ENCODE results near the gene GFPT2. TPM values are rescaled to one million over a fixed set of nuclear protein-coding genes. Genes with fewer than 3 reads are reported as not detected.

The GFPT2 gene
- total RNA-seq, 2 donors from 2014 or later = 3.9 to 17.5 TPM

DNA sequence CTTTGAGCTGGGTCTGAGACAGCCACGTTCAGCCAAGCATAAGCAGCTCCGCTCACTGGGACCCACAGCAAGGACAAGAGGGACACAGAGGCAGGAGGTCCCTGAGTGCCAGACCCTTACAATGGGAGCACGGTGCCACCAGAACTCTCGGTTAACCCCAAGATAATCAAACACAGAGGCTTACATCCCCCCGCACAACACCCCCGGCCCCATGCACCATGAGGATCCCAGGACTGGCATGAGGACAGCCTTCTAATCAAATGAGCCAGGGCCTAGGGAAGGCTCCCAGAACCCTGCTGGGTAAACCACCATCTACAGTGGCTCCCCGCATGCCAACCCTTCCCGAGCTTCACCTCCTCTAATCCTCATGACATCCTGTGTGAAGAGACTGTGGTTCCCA lies 7.4 kb downstream of the GFPT2 start:
- Histone ChIP-seq H3K4me3 (no peak overlapping the region), H3K9me3 (no peaks in the 10 kb centered on the region), H3K4me1 (no peaks in the 10 kb centered on the region), H3K27me3 (no peaks in the 10 kb centered on the region), H3K27ac (no peak overlapping the region), H3K36me3 (replicated peaks in 1 of 2; ENCODE audit: insufficient read depth in 1 of 2, low read depth in 2 of 2) (no peaks in the 10 kb centered on the region)
- ATAC-seq = no peak
- TF ChIP-seq, protein P1, sequence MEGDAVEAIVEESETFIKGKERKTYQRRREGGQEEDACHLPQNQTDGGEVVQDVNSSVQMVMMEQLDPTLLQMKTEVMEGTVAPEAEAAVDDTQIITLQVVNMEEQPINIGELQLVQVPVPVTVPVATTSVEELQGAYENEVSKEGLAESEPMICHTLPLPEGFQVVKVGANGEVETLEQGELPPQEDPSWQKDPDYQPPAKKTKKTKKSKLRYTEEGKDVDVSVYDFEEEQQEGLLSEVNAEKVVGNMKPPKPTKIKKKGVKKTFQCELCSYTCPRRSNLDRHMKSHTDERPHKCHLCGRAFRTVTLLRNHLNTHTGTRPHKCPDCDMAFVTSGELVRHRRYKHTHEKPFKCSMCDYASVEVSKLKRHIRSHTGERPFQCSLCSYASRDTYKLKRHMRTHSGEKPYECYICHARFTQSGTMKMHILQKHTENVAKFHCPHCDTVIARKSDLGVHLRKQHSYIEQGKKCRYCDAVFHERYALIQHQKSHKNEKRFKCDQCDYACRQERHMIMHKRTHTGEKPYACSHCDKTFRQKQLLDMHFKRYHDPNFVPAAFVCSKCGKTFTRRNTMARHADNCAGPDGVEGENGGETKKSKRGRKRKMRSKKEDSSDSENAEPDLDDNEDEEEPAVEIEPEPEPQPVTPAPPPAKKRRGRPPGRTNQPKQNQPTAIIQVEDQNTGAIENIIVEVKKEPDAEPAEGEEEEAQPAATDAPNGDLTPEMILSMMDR (IDR thresholded peaks at IDR 0.05) = no peak
- no peak for TF ChIP-seq POLR2A (IDR thresholded peaks at IDR 0.05)
- WGBS, 2 donors = 87 to 93% methylated on average over 6 to 8 of the region's 8 CpGs
- DNase-seq = no peak
- intact Hi-C loops (cut with DNase I) = no loop called here

DNA sequence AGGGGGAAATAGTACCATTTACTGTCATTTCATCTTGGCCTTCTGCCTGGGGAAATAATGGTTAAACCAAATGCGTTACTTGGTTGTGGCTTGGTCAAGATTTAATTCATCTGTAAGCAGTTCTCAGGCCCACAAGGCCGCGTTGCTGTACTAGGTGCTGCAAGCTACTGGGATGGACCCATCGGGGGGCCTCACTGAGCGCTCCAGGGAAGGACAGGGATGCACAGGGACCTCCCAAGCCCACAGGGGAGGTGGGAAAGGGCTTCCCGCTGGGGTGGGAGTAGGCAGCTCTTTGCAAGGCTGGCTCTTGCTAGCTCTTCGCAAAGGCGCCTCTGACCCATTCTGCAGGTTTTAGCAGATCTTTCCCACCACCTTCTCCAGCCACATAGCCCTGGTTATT lies 8.0 kb downstream of the GFPT2 start:
- H3K27ac ChIP-seq = no peak overlapping the region
- H3K4me3 ChIP-seq = no peak overlapping the region
- H3K4me1 ChIP-seq = no peaks in the 10 kb centered on the region
- intact Hi-C loops (cut with DNase I) = no loop called here
- H3K36me3 ChIP-seq (replicated peaks in 1 of 2; ENCODE audit: insufficient read depth in 1 of 2, low read depth in 2 of 2) = no peaks in the 10 kb centered on the region
- DNase-seq (no peak), ATAC-seq (no peak)
- TF ChIP-seq POLR2A (IDR thresholded peaks at IDR 0.05) = no peak
- TF ChIP-seq, protein P1 (IDR thresholded peaks at IDR 0.05) = no peak
- H3K9me3 ChIP-seq = no peaks in the 10 kb centered on the region
- no peaks in the 10 kb centered on the region for H3K27me3 ChIP-seq
- WGBS, 2 donors = 87 to 88% methylated on average over 8 of the region's 8 CpGs

DNA sequence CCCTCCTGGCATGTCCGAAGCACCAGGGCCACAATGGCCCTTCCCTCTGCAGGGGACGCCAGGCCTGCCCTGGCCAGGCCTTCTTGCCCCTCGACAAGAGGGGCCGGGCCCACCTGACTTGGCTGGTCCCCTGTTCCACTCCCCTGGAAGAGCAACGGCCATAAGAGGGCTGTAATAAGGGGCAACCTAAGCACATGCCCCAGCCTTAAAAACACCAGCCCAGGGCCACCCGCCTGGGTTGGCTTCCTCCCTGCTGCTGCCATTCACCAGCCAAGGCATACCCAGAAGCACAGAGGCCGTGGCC lies 8.5 kb downstream of the GFPT2 start:
- H3K4me3 ChIP-seq = no peak overlapping the region
- TF ChIP-seq POLR2A (IDR thresholded peaks at IDR 0.05) = no peak
- TF ChIP-seq, protein P1 (IDR thresholded peaks at IDR 0.05) = no peak
- H3K4me1 ChIP-seq = no peaks in the 10 kb centered on the region
- DNase-seq = no peak
- H3K27ac ChIP-seq = no peak overlapping the region
- H3K36me3 ChIP-seq (replicated peaks in 1 of 2; ENCODE audit: insufficient read depth in 1 of 2, low read depth in 2 of 2) = no peaks in the 10 kb centered on the region
- intact Hi-C loops (cut with DNase I) = no loop called here
- no peak for ATAC-seq
- 87 to 93% methylated on average over 7 of the region's 7 CpGs for WGBS, 2 donors
- no peaks in the 10 kb centered on the region for H3K27me3 ChIP-seq
- H3K9me3 ChIP-seq = no peaks in the 10 kb centered on the region

DNA sequence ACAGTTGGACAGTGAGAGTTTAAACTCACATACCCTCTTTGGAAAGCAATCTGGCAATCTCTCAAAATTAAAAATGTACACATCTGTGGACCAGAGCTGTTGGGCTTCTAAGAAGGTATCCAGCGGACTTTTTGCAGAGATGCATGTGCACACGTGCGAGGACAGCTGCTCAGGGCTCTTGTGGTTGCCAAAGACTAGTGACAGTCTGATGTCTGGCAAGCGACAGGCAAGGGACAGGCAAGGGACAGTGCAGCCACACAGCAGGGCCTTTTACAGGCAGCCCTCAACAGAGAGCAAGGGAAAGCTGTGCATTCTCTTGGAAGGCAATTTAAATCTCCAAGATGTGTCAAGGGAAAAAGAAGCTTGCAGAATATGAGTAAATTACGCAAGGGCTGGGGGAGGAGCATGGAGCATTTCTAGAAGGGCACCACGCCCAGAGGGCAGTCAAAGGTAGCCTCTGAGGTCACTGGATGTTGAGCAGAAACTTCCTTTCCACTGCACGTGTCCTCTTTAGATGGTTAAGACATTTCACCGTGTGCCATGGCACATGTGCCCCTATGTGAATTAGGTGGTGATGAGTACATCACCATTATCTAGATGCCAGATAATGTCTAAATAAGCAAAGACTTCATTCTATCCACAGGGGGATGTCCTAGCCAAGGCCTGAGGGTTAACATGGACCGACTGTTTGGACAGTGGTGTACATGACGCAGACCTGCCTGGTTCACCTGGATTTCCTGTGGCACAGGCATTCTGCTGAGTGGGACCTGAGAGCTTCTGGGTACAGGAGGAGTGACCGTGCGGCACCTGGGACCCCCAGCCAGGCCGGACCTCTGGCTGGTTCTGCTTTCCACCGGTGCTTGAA lies 9.1 kb downstream of the GFPT2 start:
- H3K27me3 ChIP-seq = no peaks in the 10 kb centered on the region
- DNase-seq (peak in 2 of 4 donors; percentile 15 to 27), ATAC-seq (no peak)
- WGBS, 2 donors = 76 to 77% methylated on average over 14 of the region's 14 CpGs
- intact Hi-C loops (cut with DNase I) = no loop called here
- no peaks in the 10 kb centered on the region for H3K4me1 ChIP-seq
- H3K4me3 ChIP-seq = no peak overlapping the region
- H3K27ac ChIP-seq = no peak overlapping the region
- TF ChIP-seq, protein P1 (IDR thresholded peaks at IDR 0.05) = no peak
- H3K9me3 ChIP-seq = no peaks in the 10 kb centered on the region
- H3K36me3 ChIP-seq (replicated peaks in 1 of 2; ENCODE audit: insufficient read depth in 1 of 2, low read depth in 2 of 2) = no peaks in the 10 kb centered on the region
